KOPT-K1 (cell line): ENCODE measurements around the gene SETDB1.

Experiments used
- H3K27ac ChIP-seq: fragments of 200-600 bp; sonication (generic); 2 replicates; pipeline ENCODE4 v1.5.1; 2016; ENCODE audit warnings: antibody characterized with exemption, mild to moderate bottlenecking, low read depth, low read length; ENCODE audit not compliant: poor library complexity, severe bottlenecking
- H3K36me3 ChIP-seq: fragments of 200-600 bp; sonication (generic); 2 replicates; pipeline ENCODE4 v1.5.1; 2017; ENCODE audit warnings: antibody characterized with exemption, mild to moderate bottlenecking, low read length, moderate library complexity; ENCODE audit not compliant: insufficient read depth
- H3K9me3 ChIP-seq: fragments of 200-600 bp; sonication (generic); 2 replicates; pipeline ENCODE4 v1.5.1; 2017; ENCODE audit warnings: antibody characterized with exemption, low read length, mild to moderate bottlenecking; ENCODE audit not compliant: insufficient read depth, poor library complexity, severe bottlenecking

SETDB1 gene

DNA sequence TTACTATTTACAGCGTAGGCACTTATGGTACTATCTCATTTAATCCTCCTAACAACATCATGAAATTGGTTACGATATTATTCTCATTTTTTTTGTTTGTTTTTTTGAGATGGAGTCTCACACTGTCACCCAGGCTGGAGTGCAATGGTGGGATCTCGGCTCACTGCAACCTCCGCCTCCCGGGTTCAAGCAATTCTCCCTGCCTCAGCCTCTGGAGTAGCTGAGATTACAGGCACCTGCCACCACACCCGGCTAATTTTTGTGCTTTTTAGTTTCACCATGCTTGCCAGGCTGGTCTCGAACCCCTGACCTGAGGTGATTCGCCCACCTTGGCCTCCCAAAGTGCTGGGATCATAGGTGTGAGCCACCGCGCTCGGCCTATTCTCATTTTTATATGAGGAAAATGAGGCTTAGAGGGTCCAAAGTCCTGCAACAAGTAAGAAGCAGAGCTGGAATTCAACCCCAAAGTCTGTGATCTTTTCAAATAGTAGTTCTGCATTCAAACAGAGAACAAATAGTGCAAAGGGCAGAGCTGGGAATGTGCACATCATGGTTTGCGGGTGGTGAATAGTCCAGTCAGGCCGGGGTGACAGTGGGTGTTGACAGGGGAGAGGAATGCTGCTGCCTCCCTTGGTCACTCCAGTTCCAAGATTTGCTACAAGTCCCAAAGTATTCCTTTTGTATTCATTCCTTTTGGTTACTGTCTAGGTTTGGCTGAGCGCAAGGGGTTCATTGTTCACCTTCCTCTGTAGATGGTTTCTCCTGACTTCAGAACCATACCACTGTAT lies 86.7 kb downstream of the SETDB1 start:
- H3K9me3 ChIP-seq, result no peaks in the 10 kb centered on the region
- H3K36me3 ChIP-seq, result peaks cover 3% of the 10 kb centered on the region; the same call in 1 of the 2 replicates
- H3K27ac ChIP-seq, result no peak overlapping the region

DNA sequence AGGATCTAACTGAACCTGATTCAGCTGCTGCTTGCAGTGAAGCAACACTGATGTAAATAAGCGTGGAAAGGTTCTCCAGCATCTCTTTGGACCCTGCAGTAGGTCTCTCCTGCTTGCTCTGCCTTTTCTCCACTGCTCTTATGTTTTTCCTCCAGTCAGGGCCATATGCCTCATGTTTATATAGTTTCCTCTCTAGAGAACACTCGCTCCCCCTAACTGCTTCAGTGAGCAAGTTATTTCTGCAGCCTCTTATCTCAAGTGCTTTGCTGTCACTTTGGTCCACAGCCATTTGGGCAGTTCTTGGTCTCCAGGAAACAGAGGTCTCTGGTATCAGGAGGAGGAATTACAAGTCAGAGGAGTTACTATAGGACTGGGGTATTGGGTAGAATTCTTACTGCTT lies 87.4 kb downstream of the SETDB1 start:
- Histone ChIP-seq H3K27ac (no peak overlapping the region), H3K36me3 (peaks cover 10% of the 10 kb centered on the region; the same call in 1 of the 2 replicates), H3K9me3 (no peaks in the 10 kb centered on the region)
